Brain microvascular endothelial cell (primary cell): ENCODE data around the gene SELENOV.

ENCODE experiments used
- DNase-seq: peaks from one replicate; pipeline ENCODE4 v3.0.0-alpha.2; 2020
- H3K27ac ChIP-seq: fragments of 250-450 bp; sonication (Bioruptor Pico); 2 replicates; pipeline ENCODE4 v1.5.1; 2020; ENCODE audit warnings: mild to moderate bottlenecking, moderate library complexity
- H3K27me3 ChIP-seq: fragments of 250-450 bp; sonication (Bioruptor Pico); replicated peaks from 2 replicates; pipeline ENCODE4 v1.5.1; 2020; ENCODE audit warnings: mild to moderate bottlenecking
- H3K36me3 ChIP-seq: fragments of 250-450 bp; sonication (Bioruptor Pico); replicated peaks from 2 replicates; pipeline ENCODE4 v1.5.1; 2020; ENCODE audit warnings: mild to moderate bottlenecking
- H3K4me3 ChIP-seq: 2 replicates; pipeline ENCODE4 v1.5.1; 2011; ENCODE audit warnings: low read depth, mild to moderate bottlenecking, control low read depth, low read length, moderate library complexity
- CTCF ChIP-seq: IDR thresholded peaks from 2 replicates; pipeline ENCODE4 v1.5.1; 2011; ENCODE audit warnings: low read depth, mild to moderate bottlenecking, moderate library complexity, low read length, control low read depth, inconsistent platforms; ENCODE audit errors: missing control alignments
- in situ Hi-C: cut with HindIII; loops from 2 replicates; pipeline ENCODE4 v1.10.0; 2017; ENCODE audit warnings: low sequenced_read_pairs, low pct_ligation_motif_present

SELENOV gene

GRCh38 chr19:39533791-39534190 is 18.9 kb downstream of the SELENOV start:
- DNase-seq, result no peak
- no peak for TF ChIP-seq CTCF

GRCh38 chr19:39539165-39539517 is 24.2 kb downstream of the SELENOV start:
- in situ Hi-C loops, result no loop called here
- Histone ChIP-seq H3K4me3 (peak overlapping the region; percentile 86), H3K27me3 (no peaks in the 10 kb centered on the region), H3K36me3 (no peaks in the 10 kb centered on the region), H3K27ac (peak overlapping the region; percentile 60)
- no peak for TF ChIP-seq CTCF
- DNase-seq, result no peak

More at GRCh38 chr19:39533791-39534190, 18.9 kb downstream of the SELENOV start:
- in situ Hi-C loops, result no loop called here
- H3K27me3 ChIP-seq, result no peaks in the 10 kb centered on the region
- H3K27ac ChIP-seq, result no peak overlapping the region
- H3K36me3 ChIP-seq, result no peaks in the 10 kb centered on the region
- no peak overlapping the region for H3K4me3 ChIP-seq

GRCh38 chr19:39539518-39540332 is 24.8 kb downstream of the SELENOV start, which contains the start of gene EID2:
Gene EID2 (minus strand): TSS chr19:39540161. CDS start chr19:39540079, 82 bp downstream.
- Histone ChIP-seq H3K27me3 (no peaks in the 10 kb centered on the region), H3K36me3 (no peaks in the 10 kb centered on the region), H3K27ac (peak within 1 kb of the TSS; percentile 60), H3K4me3 (peak within 1 kb of the TSS; percentile 86)
- DNase-seq, result peak; percentile 87
- in situ Hi-C loops, result no loop called here
- TF ChIP-seq CTCF, result peak; percentile 88

GRCh38 chr19:39540333-39540673 is 25.4 kb downstream of the SELENOV start:
- TF ChIP-seq CTCF, result no peak
- in situ Hi-C loops, result no loop called here
- DNase-seq, result no peak
- H3K4me3 ChIP-seq, result peak overlapping the region; percentile 17
- no peaks in the 10 kb centered on the region for H3K27me3 ChIP-seq
- no peaks in the 10 kb centered on the region for H3K36me3 ChIP-seq
- H3K27ac ChIP-seq, result no peak overlapping the region

GRCh38 chr19:39542206-39542605 is 27.3 kb downstream of the SELENOV start:
- no peak for DNase-seq
- no peak overlapping the region for H3K4me3 ChIP-seq
- in situ Hi-C loops, result no loop called here
- H3K36me3 ChIP-seq, result no peaks in the 10 kb centered on the region
- TF ChIP-seq CTCF, result no peak
- H3K27ac ChIP-seq, result no peak overlapping the region
- no peaks in the 10 kb centered on the region for H3K27me3 ChIP-seq

- H3K36me3 ChIP-seq, result no peaks in the 10 kb centered on the region
- TF ChIP-seq CTCF, result no peak
- no peak for DNase-seq
- H3K27me3 ChIP-seq, result no peaks in the 10 kb centered on the region
- no peak overlapping the region for H3K4me3 ChIP-seq
- in situ Hi-C loops, result no loop called here
- H3K27ac ChIP-seq, result no peak overlapping the region
Measured at GRCh38 chr19:39543477-39543857, 28.5 kb downstream of the SELENOV start.
